ENCODE data around the gene SMG6.
"Not testable (repeated sequence)": the region's sequence is repeated elsewhere in the genome, so short reads cannot be mapped to it uniquely, and the experiment has no call there.

The SMG6 gene

GRCh38 chr17:2019723-2020122, 283.9 kb downstream of the SMG6 start:
- no peak for DNase-seq

GRCh38 chr17:2018716-2019510, 284.7 kb downstream of the SMG6 start:
- peak; percentile 48 for DNase-seq

- peak; percentile 25 for DNase-seq
Observed at GRCh38 chr17:2017274-2017941, 286.2 kb downstream of the SMG6 start.

GRCh38 chr17:2016494-2016893, 287.1 kb downstream of the SMG6 start:
- DNase-seq, result no peak

- no peak for DNase-seq
Observed at GRCh38 chr17:2015314-2015713, 288.3 kb downstream of the SMG6 start.

GRCh38 chr17:2013994-2014317, 289.6 kb downstream of the SMG6 start:
- no peak for DNase-seq

- not testable (repeated sequence) for DNase-seq
Observed at GRCh38 chr17:2013220-2013993, 290.2 kb downstream of the SMG6 start.

- DNase-seq, result no peak
Observed at GRCh38 chr17:2012499-2012898, 291.1 kb downstream of the SMG6 start.

- no peak for DNase-seq
Observed at GRCh38 chr17:2011411-2012371, 291.9 kb downstream of the SMG6 start.
